Uterus (tissue), 4 donors: ENCODE results near the gene KLF5. TPM values are rescaled to one million over a fixed set of nuclear protein-coding genes. Genes with fewer than 3 reads are reported as not detected.

Experiments used
- DNase-seq, 2 donors: peaks; one replicate each; pipeline ENCODE4 v3.0.0-alpha.2; 2019 to 2020
- H3K27ac ChIP-seq, 2 donors: fragments of 200-600 bp; sonication (generic); 1 replicate in 1 of 2; 2 replicates in 1 of 2; pipeline ENCODE4 v1.5.1; 2016 to 2018
- H3K27me3 ChIP-seq, 2 donors: fragments of 200-600 bp; sonication (generic); one replicate each; pipeline ENCODE4 v1.5.1; 2018 to 2019; ENCODE audit warnings: control low read depth in 1 of 2
- H3K36me3 ChIP-seq, 2 donors: fragments of 200-600 bp; sonication (generic); one replicate each; pipeline ENCODE4 v1.5.1; 2019; ENCODE audit warnings: control low read depth in 1 of 2
- H3K4me1 ChIP-seq, 2 donors: fragments of 200-600 bp; sonication (generic); one replicate each; pipeline ENCODE4 v1.5.1; 2018 to 2019; ENCODE audit warnings: control low read depth in 1 of 2
- H3K4me3 ChIP-seq, 2 donors: fragments of 200-600 bp; sonication (generic); 1 replicate in 1 of 2; 2 replicates in 1 of 2; pipeline ENCODE4 v1.5.1; 2018 to 2019; ENCODE audit warnings: mild to moderate bottlenecking in 1 of 2
- H3K9me3 ChIP-seq, 2 donors: fragments of 200-600 bp; sonication (generic); one replicate each; pipeline ENCODE4 v1.5.1; 2019; ENCODE audit warnings: control low read depth in 1 of 2
- POLR2A ChIP-seq, 2 donors: fragments of 450-650 bp; IDR thresholded peaks; one replicate each; pipeline ENCODE4 v1.6.1; 2016; ENCODE audit warnings: antibody characterized with exemption in 2 of 2, mild to moderate bottlenecking in 1 of 2, moderate library complexity in 1 of 2
- intact Hi-C: fragments of 100-400 bp; cut with DNase I; formaldehyde crosslinking; loops from one replicate; pipeline ENCODE4 v1.15.1; 2023; ENCODE audit warnings: low total_unique reads
- total RNA-seq, 4 donors: library from RNA; depleted of rRNA in 3 of 4; stranded (reverse); fragments of >200 nt in 3 of 4; gene quantifications; one replicate each; pipeline versions ENCODE4 v1.1.0 to v1.2.4, GENCODE V29; 2014 to 2023
- TF ChIP-seq, protein P1 (sequence below), 4 experiments: fragments of 200-600 bp in 2 of 4; fragments of 450-650 bp in 2 of 4; sonication (generic) in 2 of 4; IDR thresholded peaks; one replicate each; pipeline ENCODE4 v1.5.1; 2016 to 2019; ENCODE audit warnings: antibody characterized with exemption in 4 of 4, mild to moderate bottlenecking in 2 of 4, moderate library complexity in 1 of 4
- donor health status: DM: yes; HTN: yes; CAD: no.

KLF5 gene
- total RNA-seq, 4 donors from 2014 or later, result 0.77 to 10.7 (median 5.7) TPM

DNA sequence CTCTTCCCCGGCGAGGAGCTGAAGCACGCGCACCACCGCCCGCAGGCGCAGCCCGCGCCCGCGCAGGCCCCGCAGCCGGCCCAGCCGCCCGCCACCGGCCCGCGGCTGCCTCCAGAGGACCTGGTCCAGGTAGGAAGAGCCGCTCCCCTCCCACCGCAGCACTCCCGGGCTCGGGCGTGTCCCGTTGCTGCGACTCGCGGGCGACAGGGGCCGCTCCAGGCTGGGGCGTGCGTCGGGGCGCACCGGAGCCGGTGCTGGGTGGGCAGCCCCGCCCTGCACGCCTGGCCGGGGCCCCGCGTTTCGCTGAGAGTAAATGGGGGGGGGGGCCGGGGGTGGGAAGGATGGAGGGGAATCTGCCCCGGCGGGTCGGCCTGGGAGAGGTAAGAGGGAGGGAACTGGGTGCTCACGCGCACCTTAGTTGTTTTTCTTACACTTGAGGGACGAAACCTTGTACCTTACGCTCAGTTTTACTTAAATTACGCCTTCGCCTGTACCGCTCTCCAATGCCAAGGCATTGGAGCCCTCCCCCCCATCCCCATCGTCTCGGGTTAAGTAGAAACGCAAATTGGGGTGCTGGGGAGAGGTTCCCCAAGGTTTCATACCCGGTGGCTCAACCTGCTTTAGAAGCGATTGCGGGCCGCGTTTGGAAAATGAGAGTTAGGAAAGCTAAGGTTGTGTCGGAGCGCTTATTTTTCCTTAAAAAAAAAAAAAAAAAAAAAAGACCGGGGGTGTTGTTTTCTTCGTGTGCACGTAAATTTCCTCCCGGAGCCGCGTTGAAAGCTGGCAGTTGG is 850 bp downstream of the KLF5 start:
- Histone ChIP-seq H3K4me1 (no peaks in the 10 kb centered on the region), H3K9me3 (no peaks in the 10 kb centered on the region), H3K27ac (peak overlapping the region; percentile 56 to 79), H3K27me3 (peaks cover 0 to 13% of the 10 kb centered on the region in 2 donors), H3K4me3 (peak overlapping the region; percentile 51 to 89), H3K36me3 (no peaks in the 10 kb centered on the region)
- intact Hi-C loops, result no loop called here
- TF ChIP-seq POLR2A (IDR thresholded peaks at IDR 0.05), result no peak
- TF ChIP-seq, protein P1, sequence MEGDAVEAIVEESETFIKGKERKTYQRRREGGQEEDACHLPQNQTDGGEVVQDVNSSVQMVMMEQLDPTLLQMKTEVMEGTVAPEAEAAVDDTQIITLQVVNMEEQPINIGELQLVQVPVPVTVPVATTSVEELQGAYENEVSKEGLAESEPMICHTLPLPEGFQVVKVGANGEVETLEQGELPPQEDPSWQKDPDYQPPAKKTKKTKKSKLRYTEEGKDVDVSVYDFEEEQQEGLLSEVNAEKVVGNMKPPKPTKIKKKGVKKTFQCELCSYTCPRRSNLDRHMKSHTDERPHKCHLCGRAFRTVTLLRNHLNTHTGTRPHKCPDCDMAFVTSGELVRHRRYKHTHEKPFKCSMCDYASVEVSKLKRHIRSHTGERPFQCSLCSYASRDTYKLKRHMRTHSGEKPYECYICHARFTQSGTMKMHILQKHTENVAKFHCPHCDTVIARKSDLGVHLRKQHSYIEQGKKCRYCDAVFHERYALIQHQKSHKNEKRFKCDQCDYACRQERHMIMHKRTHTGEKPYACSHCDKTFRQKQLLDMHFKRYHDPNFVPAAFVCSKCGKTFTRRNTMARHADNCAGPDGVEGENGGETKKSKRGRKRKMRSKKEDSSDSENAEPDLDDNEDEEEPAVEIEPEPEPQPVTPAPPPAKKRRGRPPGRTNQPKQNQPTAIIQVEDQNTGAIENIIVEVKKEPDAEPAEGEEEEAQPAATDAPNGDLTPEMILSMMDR (IDR thresholded peaks at IDR 0.05), result peak in 1 of 4 experiments; percentile 22
- DNase-seq, result peak; percentile 18 to 31

DNA sequence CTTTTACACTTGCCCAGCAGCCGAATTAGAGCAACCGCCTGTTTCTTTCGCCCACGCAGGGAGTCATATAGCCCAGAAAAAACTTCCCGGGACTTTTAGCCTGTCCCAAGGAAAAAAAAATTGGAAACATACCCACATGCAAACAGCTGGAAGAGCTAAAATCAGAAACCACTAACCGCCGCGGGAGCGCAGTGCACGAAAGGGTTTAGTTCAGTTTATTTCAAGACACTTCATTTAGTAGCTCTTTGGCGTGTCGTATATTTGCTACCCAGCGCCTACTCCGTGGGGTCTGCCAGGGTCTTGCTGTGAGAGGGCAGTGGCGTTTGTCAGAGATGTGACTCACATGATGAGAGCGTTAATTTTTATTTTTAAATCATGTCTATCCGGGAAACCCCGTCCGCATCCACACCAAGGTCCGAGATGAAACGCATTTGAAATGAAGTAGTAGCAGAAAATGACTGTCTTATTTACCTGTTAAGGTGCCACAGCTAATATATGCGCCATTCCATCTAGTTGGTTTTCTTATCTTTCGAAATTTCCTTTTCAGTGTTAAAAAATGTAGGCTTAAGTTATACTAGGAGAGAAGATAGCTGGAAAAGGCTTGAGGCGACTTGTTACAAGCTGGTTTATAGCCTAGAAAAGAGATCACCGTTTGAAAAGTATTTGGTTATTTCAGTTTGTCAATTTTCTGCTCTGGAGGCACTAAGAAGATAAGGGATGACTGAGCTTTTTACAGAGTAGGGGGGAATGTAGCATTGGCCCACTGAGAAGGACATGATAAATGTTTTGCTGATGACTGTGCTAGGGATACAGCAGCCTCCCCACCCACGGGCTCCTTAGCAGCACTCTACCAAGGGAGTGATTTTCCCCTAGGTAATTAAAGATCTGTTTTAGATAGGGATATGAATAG is 1.7 kb downstream of the KLF5 start:
- Histone ChIP-seq H3K4me1 (no peaks in the 10 kb centered on the region), H3K27ac (peak overlapping the region; percentile 56 to 79), H3K9me3 (no peaks in the 10 kb centered on the region), H3K27me3 (peaks cover 0 to 13% of the 10 kb centered on the region in 2 donors), H3K4me3 (peak overlapping the region; percentile 51 to 89), H3K36me3 (no peaks in the 10 kb centered on the region)
- no peak for TF ChIP-seq POLR2A (IDR thresholded peaks at IDR 0.05)
- TF ChIP-seq, protein P1 (IDR thresholded peaks at IDR 0.05), result no peak
- peak; percentile 19 to 22 for DNase-seq
- intact Hi-C loops, result no loop called here

DNA sequence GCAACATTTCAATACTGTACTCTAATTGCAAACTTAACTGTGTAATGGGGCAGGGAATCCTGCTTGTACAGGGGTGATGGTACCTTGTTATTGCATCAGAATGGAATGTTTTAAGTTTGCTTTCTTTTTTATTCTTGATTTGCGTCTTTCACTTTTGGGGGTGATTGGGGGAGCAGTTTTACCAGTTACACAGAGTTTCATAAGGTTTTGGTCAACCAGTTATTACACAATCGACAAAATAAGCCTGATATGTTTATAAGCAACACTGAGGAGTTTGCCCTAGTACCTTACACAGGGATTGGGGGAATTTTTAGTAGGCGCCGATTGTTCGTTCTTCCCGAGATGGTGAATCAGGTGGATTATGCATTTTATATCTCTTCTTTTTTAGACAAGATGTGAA is 2.7 kb downstream of the KLF5 start:
- intact Hi-C loops, result no loop called here

DNA sequence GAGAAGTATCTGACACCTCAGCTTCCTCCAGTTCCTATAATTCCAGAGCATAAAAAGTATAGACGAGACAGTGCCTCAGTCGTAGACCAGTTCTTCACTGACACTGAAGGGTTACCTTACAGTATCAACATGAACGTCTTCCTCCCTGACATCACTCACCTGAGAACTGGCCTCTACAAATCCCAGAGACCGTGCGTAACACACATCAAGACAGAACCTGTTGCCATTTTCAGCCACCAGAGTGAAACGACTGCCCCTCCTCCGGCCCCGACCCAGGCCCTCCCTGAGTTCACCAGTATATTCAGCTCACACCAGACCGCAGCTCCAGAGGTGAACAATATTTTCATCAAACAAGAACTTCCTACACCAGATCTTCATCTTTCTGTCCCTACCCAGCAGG is 3.1 kb downstream of the KLF5 start:
- no peaks in the 10 kb centered on the region for H3K4me1 ChIP-seq
- H3K27ac ChIP-seq, result no peak overlapping the region
- peaks cover 0 to under 1% of the 10 kb centered on the region in 2 donors for H3K27me3 ChIP-seq
- H3K4me3 ChIP-seq, result no peak overlapping the region
- no peak for DNase-seq
- TF ChIP-seq, protein P1 (IDR thresholded peaks at IDR 0.05), result no peak
- TF ChIP-seq POLR2A (IDR thresholded peaks at IDR 0.05), result no peak
- H3K36me3 ChIP-seq, result no peaks in the 10 kb centered on the region
- intact Hi-C loops, result no loop called here
- no peaks in the 10 kb centered on the region for H3K9me3 ChIP-seq

More for the DNA sequence above, 2.7 kb downstream of the KLF5 start:
- no peaks in the 10 kb centered on the region for H3K36me3 ChIP-seq
- no peaks in the 10 kb centered on the region for H3K9me3 ChIP-seq
- H3K4me1 ChIP-seq, result no peaks in the 10 kb centered on the region
- H3K4me3 ChIP-seq, result no peak overlapping the region
- DNase-seq, result no peak
- TF ChIP-seq, protein P1 (IDR thresholded peaks at IDR 0.05), result no peak
- TF ChIP-seq POLR2A (IDR thresholded peaks at IDR 0.05), result no peak
- H3K27me3 ChIP-seq, result peaks cover 0 to 4% of the 10 kb centered on the region in 2 donors
- no peak overlapping the region for H3K27ac ChIP-seq
